Smooth muscle cell (in vitro differentiated cells): ENCODE measurements around the gene SLC1A7. TPM values are rescaled to one million over a fixed set of nuclear protein-coding genes. Genes with fewer than 3 reads are reported as not detected.

Experiments used
- DNase-seq: peaks from one replicate; lab custom pipeline; 2025; ENCODE audit not compliant: unreplicated experiment; lab: John Stamatoyannopoulos, UW
- H2AFZ ChIP-seq: fragments of 200-600 bp; sonication (generic); 2 replicates; pipeline ENCODE4 v1.6.0; 2016; ENCODE audit warnings: antibody characterized with exemption, low read depth, mild to moderate bottlenecking
- H3F3A ChIP-seq: fragments of 200-600 bp; sonication (generic); 2 replicates; pipeline ENCODE4 v1.6.0; 2017; ENCODE audit warnings: antibody characterized with exemption, low read depth
- H3K27ac ChIP-seq: fragments of 200-600 bp; sonication (generic); 2 replicates; pipeline ENCODE4 v1.5.1; 2016; ENCODE audit warnings: low read depth, mild to moderate bottlenecking
- H3K27me3 ChIP-seq: fragments of 200-600 bp; sonication (generic); 2 replicates; pipeline ENCODE4 v1.6.1; 2016; ENCODE audit warnings: low read depth, mild to moderate bottlenecking
- H3K36me3 ChIP-seq: fragments of 200-600 bp; sonication (generic); 2 replicates; pipeline ENCODE4 v1.5.1; 2016; ENCODE audit warnings: low read depth
- H3K4me1 ChIP-seq: fragments of 200-600 bp; sonication (generic); 2 replicates; pipeline ENCODE4 v1.5.1; 2016; ENCODE audit warnings: low read depth
- H3K4me2 ChIP-seq: fragments of 200-600 bp; sonication (generic); 2 replicates; pipeline ENCODE4 v1.6.0; 2016; ENCODE audit warnings: mild to moderate bottlenecking
- H3K4me3 ChIP-seq: fragments of 200-600 bp; sonication (generic); 2 replicates; pipeline ENCODE4 v1.5.1; 2016; ENCODE audit warnings: mild to moderate bottlenecking
- H3K79me2 ChIP-seq: fragments of 200-600 bp; sonication (generic); 2 replicates; pipeline ENCODE4 v1.6.0; 2016; ENCODE audit warnings: low read depth, mild to moderate bottlenecking
- H3K9ac ChIP-seq: fragments of 200-600 bp; sonication (generic); 2 replicates; pipeline ENCODE4 v1.6.0; 2016; ENCODE audit warnings: low read depth
- H3K9me3 ChIP-seq: fragments of 200-600 bp; sonication (generic); replicated peaks from 2 replicates; pipeline ENCODE4 v1.5.1; 2016; ENCODE audit warnings: low read depth
- H4K20me1 ChIP-seq: fragments of 200-600 bp; sonication (generic); 2 replicates; pipeline ENCODE4 v1.6.0; 2016; ENCODE audit warnings: low read depth
- WGBS: methylation state at CpG from one replicate; pipeline ENCODE4 v1.1.7; 2016; ENCODE audit warnings: low lambda C conversion rate; 5-methylcytosine and 5-hydroxymethylcytosine counted together
- polyA plus RNA-seq: library from polyadenylated mRNA; unstranded; fragments of >200 nt; fragmentation: Nextera tagmentation; extraction: Ambion mirVana; gene quantifications from 2 replicates; pipeline ENCODE4 v1.2.1, GENCODE V29; 2016
- total RNA-seq: library from RNA; depleted of rRNA; stranded (reverse); fragments of >200 nt; gene quantifications from 2 replicates; pipeline ENCODE4 v1.2.3, GENCODE V29; 2014
- TF ChIP-seq, protein P1 (sequence below): fragments of 200-600 bp; sonication (generic); IDR thresholded peaks from 2 replicates; pipeline ENCODE4 v1.5.1; 2017; ENCODE audit warnings: borderline replicate concordance, mild to moderate bottlenecking, antibody characterized with exemption; ENCODE audit not compliant: insufficient read depth, poor library complexity, severe bottlenecking

The SLC1A7 gene
- total and polyA plus RNA-seq, 2 experiments from 2014 or later = 0.05 TPM; not detected in 1

DNA sequence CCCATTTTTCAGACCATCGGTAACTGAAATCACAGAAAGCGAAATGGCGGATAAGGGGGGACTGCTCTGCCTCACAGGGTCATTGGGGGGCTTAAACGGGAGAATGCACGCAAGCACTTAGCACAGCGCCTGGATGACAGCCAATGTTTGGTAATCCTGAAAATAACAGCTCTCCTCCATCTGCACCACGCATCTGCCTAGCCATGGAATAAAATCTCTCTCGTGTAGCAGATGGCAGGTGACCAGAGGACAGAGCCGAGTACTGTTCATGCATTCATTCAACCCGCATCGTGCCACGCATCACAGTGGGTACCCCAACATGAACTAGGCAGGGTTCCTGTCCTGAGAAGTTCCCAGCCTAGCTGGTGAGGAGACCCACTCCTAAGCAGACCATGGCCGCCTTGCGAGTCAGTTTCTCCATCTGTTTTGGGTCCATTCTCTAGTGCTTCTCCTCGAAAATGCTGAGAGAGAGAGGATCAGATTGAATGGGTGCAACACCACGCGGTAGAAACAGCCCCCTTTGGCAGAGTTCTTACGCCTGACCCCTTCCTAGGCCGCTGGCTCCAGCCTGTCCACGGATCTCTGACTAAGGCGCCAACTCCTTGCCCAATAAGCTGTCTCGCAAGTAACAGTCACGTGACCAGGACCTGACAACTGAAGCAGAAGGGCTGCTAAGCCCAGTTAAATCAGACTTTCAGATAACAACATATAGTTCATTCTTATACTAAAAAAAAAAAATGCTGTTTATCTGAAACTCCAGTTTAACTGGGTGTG, 7.3 kb downstream of the SLC1A7 start:
- peaks cover 6% of the 10 kb centered on the region for H3F3A ChIP-seq
- no peaks in the 10 kb centered on the region for H3K36me3 ChIP-seq
- DNase-seq = no peak
- peaks cover 7% of the 10 kb centered on the region for H3K4me1 ChIP-seq
- no peak overlapping the region for H3K27ac ChIP-seq
- H3K4me2 ChIP-seq = no peak overlapping the region
- no peaks in the 10 kb centered on the region for H3K27me3 ChIP-seq
- H4K20me1 ChIP-seq = no peaks in the 10 kb centered on the region
- H2AFZ ChIP-seq = no peak overlapping the region
- no peaks in the 10 kb centered on the region for H3K79me2 ChIP-seq
- TF ChIP-seq, protein P1, sequence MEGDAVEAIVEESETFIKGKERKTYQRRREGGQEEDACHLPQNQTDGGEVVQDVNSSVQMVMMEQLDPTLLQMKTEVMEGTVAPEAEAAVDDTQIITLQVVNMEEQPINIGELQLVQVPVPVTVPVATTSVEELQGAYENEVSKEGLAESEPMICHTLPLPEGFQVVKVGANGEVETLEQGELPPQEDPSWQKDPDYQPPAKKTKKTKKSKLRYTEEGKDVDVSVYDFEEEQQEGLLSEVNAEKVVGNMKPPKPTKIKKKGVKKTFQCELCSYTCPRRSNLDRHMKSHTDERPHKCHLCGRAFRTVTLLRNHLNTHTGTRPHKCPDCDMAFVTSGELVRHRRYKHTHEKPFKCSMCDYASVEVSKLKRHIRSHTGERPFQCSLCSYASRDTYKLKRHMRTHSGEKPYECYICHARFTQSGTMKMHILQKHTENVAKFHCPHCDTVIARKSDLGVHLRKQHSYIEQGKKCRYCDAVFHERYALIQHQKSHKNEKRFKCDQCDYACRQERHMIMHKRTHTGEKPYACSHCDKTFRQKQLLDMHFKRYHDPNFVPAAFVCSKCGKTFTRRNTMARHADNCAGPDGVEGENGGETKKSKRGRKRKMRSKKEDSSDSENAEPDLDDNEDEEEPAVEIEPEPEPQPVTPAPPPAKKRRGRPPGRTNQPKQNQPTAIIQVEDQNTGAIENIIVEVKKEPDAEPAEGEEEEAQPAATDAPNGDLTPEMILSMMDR = no peak
- WGBS = 82% methylated on average over 23 of the region's 23 CpGs
- no peak overlapping the region for H3K4me3 ChIP-seq
- no peak overlapping the region for H3K9ac ChIP-seq
- H3K9me3 ChIP-seq = no peaks in the 10 kb centered on the region

DNA sequence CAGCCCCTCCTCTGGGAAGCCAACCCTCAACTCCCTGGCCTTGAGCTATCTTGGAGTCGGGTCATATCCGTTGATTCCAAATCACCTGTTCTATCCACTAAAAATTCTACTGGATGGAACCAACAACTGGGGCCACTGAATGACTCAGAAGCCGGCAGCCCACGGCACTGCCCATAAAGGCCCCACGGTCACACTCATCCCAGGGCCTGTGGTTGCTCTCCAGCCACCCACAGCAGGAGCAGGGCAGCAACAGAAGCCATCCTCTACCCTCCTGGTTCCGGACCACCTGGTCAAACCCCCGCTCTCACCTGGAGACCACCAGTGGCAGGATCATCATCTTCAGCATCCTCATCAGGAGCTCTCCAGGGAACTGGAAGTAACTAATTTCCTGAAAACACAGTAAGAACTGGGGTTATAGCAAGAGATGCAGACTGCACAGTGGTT, 8.4 kb downstream of the SLC1A7 start:
- Histone ChIP-seq H3K36me3 (no peaks in the 10 kb centered on the region), H3K79me2 (no peaks in the 10 kb centered on the region), H3K9me3 (no peaks in the 10 kb centered on the region), H3K4me3 (no peak overlapping the region), H3K27ac (no peak overlapping the region), H3F3A (no peaks in the 10 kb centered on the region), H3K4me1 (no peaks in the 10 kb centered on the region), H3K4me2 (no peak overlapping the region), H4K20me1 (no peaks in the 10 kb centered on the region), H2AFZ (no peak overlapping the region), H3K27me3 (no peaks in the 10 kb centered on the region), H3K9ac (no peak overlapping the region)
- DNase-seq = no peak
- TF ChIP-seq, protein P1 = no peak
- WGBS = 88% methylated on average over 7 of the region's 7 CpGs

DNA sequence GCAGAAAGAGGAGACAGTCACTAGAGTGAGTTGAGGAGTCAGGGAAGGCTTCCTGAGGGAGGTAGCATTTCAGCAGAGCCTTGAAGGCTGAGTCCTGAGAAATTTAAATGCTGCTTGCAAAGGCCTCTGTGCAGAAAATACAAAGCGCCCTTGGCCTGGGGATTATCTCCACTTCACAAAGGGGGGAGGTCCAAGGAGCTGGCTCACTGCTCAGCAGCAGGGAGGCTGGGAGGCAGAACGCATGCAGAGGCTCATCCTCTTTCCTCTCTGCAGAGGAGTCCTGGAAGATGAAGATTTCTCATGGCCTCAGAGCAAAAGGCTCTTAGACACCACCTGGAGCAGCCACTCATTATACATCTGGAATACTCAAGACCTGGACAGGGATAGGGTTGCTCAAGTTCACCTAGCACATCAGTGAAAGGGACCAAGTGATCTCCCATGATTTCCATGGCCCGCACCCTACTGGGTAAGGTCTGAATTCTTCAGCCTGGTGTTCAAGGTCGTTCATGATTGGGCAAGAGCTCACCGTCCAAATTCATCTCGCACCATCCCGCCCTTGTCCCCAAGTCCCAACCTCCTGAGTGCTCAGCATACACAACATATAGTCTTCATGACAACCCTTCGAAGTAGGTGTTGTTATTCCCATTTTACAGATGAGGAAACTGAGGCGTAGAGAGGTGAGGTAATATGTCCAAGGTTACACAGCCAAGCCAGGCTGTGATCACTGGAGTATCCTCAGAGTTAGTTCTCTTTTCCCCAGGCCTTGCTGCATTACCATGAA, 9.0 kb downstream of the SLC1A7 start:
- Histone ChIP-seq H3K4me2 (no peak overlapping the region), H3F3A (no peaks in the 10 kb centered on the region), H3K9me3 (no peaks in the 10 kb centered on the region), H3K4me3 (no peak overlapping the region), H3K9ac (no peak overlapping the region), H3K27me3 (no peaks in the 10 kb centered on the region), H3K79me2 (no peaks in the 10 kb centered on the region), H3K27ac (no peak overlapping the region), H3K36me3 (no peaks in the 10 kb centered on the region), H3K4me1 (no peaks in the 10 kb centered on the region), H2AFZ (no peak overlapping the region), H4K20me1 (no peaks in the 10 kb centered on the region)
- TF ChIP-seq, protein P1 = no peak
- no peak for DNase-seq
- 81% methylated on average over 9 of the region's 9 CpGs for WGBS
